Karpas-422 (cell line): ENCODE data around the gene DRAM2. TPM values are rescaled to one million over a fixed set of nuclear protein-coding genes. Genes with fewer than 3 reads are reported as not detected.

Source experiments
- DNase-seq: peaks from one replicate; pipeline ENCODE4 v3.0.0-alpha.2; 2015
- H2AFZ ChIP-seq: fragments of 200-600 bp; sonication (generic); 2 replicates; pipeline ENCODE4 v1.6.1; 2014; ENCODE audit warnings: antibody characterized with exemption, low read length, mixed read lengths
- H3K27ac ChIP-seq: fragments of 200-600 bp; sonication (generic); 2 replicates; pipeline ENCODE4 v1.5.1; 2014; ENCODE audit warnings: mild to moderate bottlenecking, low read length, moderate library complexity
- H3K27me3 ChIP-seq: fragments of 200-600 bp; sonication (generic); 2 replicates; pipeline ENCODE4 v1.6.1; 2014; ENCODE audit warnings: low read length, mixed read lengths
- H3K36me3 ChIP-seq: fragments of 200-600 bp; sonication (generic); 2 replicates; pipeline ENCODE4 v1.6.1; 2014; ENCODE audit warnings: low read length, mixed read lengths; ENCODE audit not compliant: insufficient read depth
- H3K4me1 ChIP-seq: fragments of 200-600 bp; sonication (generic); 2 replicates; pipeline ENCODE4 v1.6.1; 2014; ENCODE audit warnings: mild to moderate bottlenecking, low read length, mixed read lengths
- H3K4me2 ChIP-seq: fragments of 200-600 bp; sonication (generic); 2 replicates; pipeline ENCODE4 v1.6.1; 2014; ENCODE audit warnings: low read length, low read depth, mild to moderate bottlenecking; ENCODE audit not compliant: poor library complexity, severe bottlenecking
- H3K4me3 ChIP-seq: fragments of 200-600 bp; sonication (generic); 2 replicates; pipeline ENCODE4 v1.5.1; 2014; ENCODE audit warnings: mild to moderate bottlenecking, antibody characterized with exemption, low read length, mixed read lengths
- H3K79me2 ChIP-seq: fragments of 200-600 bp; sonication (generic); 2 replicates; pipeline ENCODE4 v1.6.1; 2014; ENCODE audit warnings: mild to moderate bottlenecking, low read length, mixed read lengths
- H3K9ac ChIP-seq: fragments of 200-600 bp; sonication (generic); 2 replicates; pipeline ENCODE4 v1.6.0; 2014; ENCODE audit warnings: low read length
- H3K9me2 ChIP-seq: fragments of 200-600 bp; sonication (generic), shearing (Covaris generic); replicated peaks from 2 replicates; pipeline ENCODE4 v1.6.0; 2014; ENCODE audit warnings: mild to moderate bottlenecking, low read length, moderate library complexity; ENCODE audit not compliant: insufficient read depth
- H3K9me3 ChIP-seq: fragments of 300-700, 200-600 bp; sonication (generic); 2 replicates; pipeline ENCODE4 v1.6.1; 2014; ENCODE audit warnings: low read length, mixed read lengths
- H4K20me1 ChIP-seq: fragments of 200-600 bp; sonication (generic); 2 replicates; pipeline ENCODE4 v1.6.1; 2014; ENCODE audit warnings: mild to moderate bottlenecking, antibody characterized with exemption, low read length, low read depth; ENCODE audit not compliant: insufficient read depth
- total RNA-seq: library from RNA; depleted of rRNA; stranded (reverse); fragments of >200 nt; shearing (Covaris generic); gene quantifications from 2 replicates; pipeline ENCODE4 v1.2.3, GENCODE V29; 2014; ENCODE audit warnings: low replicate concordance; rRNA removed

DRAM2 gene
- 142 and 268 TPM in 2 replicates for total RNA-seq

DNA sequence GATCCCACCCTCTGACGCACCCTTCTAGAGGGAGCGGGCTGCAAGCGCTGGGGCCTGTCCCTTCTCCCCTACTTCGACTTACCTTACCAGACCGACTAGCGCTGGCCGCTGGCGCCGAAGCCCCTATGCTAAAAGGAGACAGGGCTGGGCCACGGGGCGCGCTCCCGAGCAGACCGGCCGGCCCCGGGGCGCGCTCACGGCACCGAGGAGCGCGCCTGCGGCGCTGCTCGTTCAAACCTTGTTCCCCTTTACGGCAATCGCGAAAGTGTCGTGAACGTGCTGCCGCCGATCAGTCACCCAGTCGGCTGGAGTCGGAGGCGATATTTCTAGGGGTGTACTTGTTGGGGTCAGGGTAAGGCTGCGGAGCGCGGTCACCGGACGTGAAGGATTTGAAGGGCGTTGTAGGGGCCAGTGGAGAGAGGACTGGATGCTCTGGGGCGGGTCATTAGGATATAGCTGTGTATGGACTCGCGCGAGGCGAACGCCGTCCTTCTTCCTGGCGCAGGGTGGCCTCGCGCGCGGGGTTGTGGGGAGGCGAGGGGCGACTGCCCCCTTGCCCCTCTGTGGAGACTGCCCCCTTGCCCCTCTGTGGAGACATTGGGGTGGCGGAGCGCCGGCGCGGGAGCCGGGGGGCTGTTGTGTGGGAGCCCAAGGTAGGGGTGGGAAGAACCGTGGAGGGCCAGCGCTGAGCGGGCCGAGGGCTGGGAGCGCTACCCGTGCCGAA, at the start of gene DRAM2, which contains the start of gene CEPT1:
Gene DRAM2 (minus strand): TSS at position 138 of the 724 bp plus-strand sequence. CDS start 8,539 bp downstream, outside the sequence.
Gene CEPT1 (plus strand): TSS at position 268 of the 724 bp plus-strand sequence. CDS start 7,492 bp downstream, outside the sequence.
- Histone ChIP-seq H3K9ac (peak within 1 kb of the TSS; percentile 98), H3K4me1 (peaks cover 68% of the 10 kb centered on the region), H3K27ac (peak within 1 kb of the TSS; percentile 90), H4K20me1 (peaks cover 8% of the 10 kb centered on the region; the same call in 1 of the 2 replicates), H2AFZ (peak within 1 kb of the TSS; percentile 67; the same call in 1 of the 2 replicates), H3K4me2 (peak within 1 kb of the TSS; percentile 98), H3K27me3 (no peaks in the 10 kb centered on the region), H3K36me3 (peaks cover 33% of the 10 kb centered on the region), H3K9me3 (no peaks in the 10 kb centered on the region), H3K9me2 (no peaks in the 10 kb centered on the region), H3K79me2 (peaks cover 82% of the 10 kb centered on the region), H3K4me3 (peak within 1 kb of the TSS; percentile 96)
- DNase-seq, result peak; percentile 98

DNA sequence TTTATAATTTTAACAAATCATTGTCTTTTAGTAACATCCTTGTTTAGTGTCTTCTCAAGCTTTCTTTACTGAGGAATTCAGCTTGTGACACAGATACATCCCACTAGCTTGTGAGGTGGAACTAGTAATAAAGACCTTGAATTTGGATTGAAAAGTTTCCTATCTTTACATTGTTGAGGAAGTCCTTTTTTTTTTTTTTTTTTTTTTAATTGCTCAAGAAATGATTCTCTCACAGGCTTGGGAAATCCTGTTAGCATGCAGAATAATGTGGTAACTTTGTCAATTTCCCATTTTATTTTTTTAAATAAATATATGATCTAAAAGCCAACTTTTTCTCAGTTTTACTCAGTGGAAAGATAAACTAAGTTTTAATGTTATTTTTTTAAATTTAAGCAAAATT, 44.8 kb upstream of the DRAM2 start:
- H3K4me3 ChIP-seq, result no peak overlapping the region
- no peaks in the 10 kb centered on the region for H3K4me1 ChIP-seq
- no peaks in the 10 kb centered on the region for H3K9me2 ChIP-seq
- peaks cover 5% of the 10 kb centered on the region for H3K79me2 ChIP-seq
- no peak overlapping the region for H3K9ac ChIP-seq
- H3K4me2 ChIP-seq, result no peak overlapping the region
- no peak overlapping the region for H3K27ac ChIP-seq
- H4K20me1 ChIP-seq, result no peaks in the 10 kb centered on the region
- no peaks in the 10 kb centered on the region for H3K9me3 ChIP-seq
- no peak overlapping the region for H2AFZ ChIP-seq
- H3K36me3 ChIP-seq, result peaks cover 72% of the 10 kb centered on the region
- DNase-seq, result no peak
- no peaks in the 10 kb centered on the region for H3K27me3 ChIP-seq

DNA sequence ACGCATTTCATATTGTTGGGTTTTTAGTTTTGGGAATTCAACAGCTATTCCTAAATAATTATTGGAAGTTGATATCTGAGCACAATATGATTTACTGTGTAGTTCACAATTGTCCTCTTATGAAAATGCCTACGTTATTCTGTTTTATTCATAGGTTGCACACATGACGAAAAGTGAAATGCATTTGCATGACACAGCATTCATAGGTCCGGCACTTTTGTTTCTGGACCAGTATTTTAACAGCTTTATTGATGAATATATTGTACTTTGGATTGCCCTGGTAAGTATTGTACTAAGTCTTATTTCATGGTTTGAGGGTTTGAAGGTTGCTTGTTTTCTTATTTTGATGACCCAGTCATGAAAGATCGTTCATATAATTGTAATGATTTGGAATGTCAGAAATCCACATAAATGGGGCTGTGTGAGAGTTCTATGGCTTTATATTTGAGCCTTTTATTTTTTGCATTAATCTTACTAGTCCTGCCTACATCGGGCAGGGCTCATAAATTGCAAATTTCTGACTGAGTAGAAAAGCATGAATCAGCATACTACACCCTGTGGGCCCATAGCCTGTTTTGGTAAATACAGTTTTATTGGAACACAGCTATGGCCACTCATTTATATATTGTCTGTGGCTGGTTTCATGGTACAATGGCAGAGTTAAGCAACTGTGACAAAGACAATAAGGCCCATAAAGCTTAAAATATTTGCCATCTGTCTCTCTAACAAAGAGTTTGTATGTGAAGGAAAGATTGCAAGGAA, 43.6 kb upstream of the DRAM2 start:
- no peak overlapping the region for H3K9ac ChIP-seq
- H3K27ac ChIP-seq, result peak overlapping the region; percentile 15; the same call in 1 of the 2 replicates
- no peak overlapping the region for H2AFZ ChIP-seq
- H4K20me1 ChIP-seq, result no peaks in the 10 kb centered on the region
- no peak overlapping the region for H3K4me3 ChIP-seq
- no peaks in the 10 kb centered on the region for H3K4me1 ChIP-seq
- no peaks in the 10 kb centered on the region for H3K27me3 ChIP-seq
- H3K36me3 ChIP-seq, result peaks cover 77% of the 10 kb centered on the region
- no peaks in the 10 kb centered on the region for H3K9me2 ChIP-seq
- H3K4me2 ChIP-seq, result no peak overlapping the region
- H3K79me2 ChIP-seq, result peaks cover 9% of the 10 kb centered on the region
- H3K9me3 ChIP-seq, result no peaks in the 10 kb centered on the region
- DNase-seq, result no peak

DNA sequence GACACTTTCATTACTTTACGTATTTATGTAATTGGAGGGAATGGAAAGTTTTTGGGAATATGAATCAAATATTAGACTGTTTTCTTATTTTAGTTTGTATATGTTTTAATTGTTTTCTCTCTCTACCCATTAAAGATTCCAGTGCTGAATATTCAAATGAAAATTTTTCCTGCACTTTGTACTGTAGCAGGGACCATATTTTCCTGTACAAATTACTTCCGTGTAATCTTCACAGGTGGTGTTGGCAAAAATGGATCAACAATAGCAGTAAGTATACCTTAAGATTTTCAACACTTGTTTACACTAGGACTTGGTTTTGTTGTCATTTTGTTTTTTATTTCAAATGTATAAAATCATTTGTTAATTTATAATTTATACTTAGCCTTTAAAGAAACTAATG, 42.2 kb upstream of the DRAM2 start:
- Histone ChIP-seq H3K9ac (no peak overlapping the region), H3K4me1 (peaks cover 2% of the 10 kb centered on the region), H3K36me3 (peaks cover 73% of the 10 kb centered on the region), H3K27me3 (no peaks in the 10 kb centered on the region), H4K20me1 (no peaks in the 10 kb centered on the region), H3K27ac (no peak overlapping the region), H3K9me2 (no peaks in the 10 kb centered on the region), H3K9me3 (no peaks in the 10 kb centered on the region), H3K79me2 (peaks cover 12% of the 10 kb centered on the region), H2AFZ (no peak overlapping the region), H3K4me2 (no peak overlapping the region), H3K4me3 (no peak overlapping the region)
- DNase-seq, result no peak

DNA sequence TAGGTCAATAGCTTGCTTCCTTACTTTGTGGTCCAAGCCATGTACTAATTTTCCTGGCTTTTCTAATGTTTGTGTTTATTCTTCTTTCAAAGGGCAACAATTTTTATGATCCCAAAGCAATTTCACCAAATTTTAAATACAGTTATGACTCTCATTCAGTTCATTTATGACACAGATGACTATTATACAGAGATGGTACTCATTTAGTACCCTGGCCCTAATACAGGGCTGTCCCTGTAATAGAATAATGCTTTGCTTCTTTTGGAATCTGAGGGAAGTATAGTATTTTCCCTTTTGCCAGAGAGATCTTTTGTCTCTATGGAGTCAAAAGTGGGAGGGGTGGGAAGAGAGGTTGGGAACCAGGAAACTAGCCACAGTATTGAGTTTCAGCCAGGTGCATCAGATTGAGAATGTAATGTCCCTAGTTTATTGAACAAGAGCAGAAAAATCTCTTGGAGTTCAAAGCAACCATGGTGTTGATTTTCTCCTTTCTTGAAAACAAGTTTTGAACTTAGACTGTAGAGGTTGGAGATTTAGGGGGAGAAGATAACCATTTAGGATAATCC, 40.2 kb upstream of the DRAM2 start:
- Histone ChIP-seq H3K4me3 (no peak overlapping the region), H3K4me1 (peaks cover 19% of the 10 kb centered on the region), H3K27me3 (no peaks in the 10 kb centered on the region), H3K9me3 (no peaks in the 10 kb centered on the region), H2AFZ (no peak overlapping the region), H3K79me2 (peaks cover 27% of the 10 kb centered on the region), H3K9ac (no peak overlapping the region), H3K36me3 (peaks cover 70% of the 10 kb centered on the region), H4K20me1 (no peaks in the 10 kb centered on the region), H3K27ac (peak overlapping the region; percentile 22; the same call in 1 of the 2 replicates), H3K9me2 (no peaks in the 10 kb centered on the region), H3K4me2 (no peak overlapping the region)
- DNase-seq, result no peak

DNA sequence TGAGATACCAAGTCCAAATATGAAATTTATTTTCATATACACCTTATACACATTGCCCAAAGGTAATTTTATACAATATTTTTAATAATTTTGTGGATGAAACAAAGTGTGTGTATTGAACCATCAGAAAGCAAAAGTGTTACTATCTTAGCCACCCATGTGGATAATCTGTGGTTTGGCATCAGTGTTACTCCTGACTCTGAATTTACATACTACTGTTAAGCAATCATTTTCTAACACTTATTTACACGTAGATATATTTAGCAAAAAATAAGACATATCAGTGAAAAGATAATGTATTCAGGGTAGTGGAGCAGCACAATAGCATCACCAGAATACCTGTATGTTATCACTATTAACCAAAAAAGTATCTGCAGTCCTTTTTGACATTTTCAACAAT, 36.8 kb upstream of the DRAM2 start:
- peaks cover 57% of the 10 kb centered on the region for H3K79me2 ChIP-seq
- H3K4me2 ChIP-seq, result peak overlapping the region; percentile 14
- peak overlapping the region; percentile 39; the same call in 1 of the 2 replicates for H3K27ac ChIP-seq
- H3K9me3 ChIP-seq, result no peaks in the 10 kb centered on the region
- no peaks in the 10 kb centered on the region for H3K9me2 ChIP-seq
- H2AFZ ChIP-seq, result no peak overlapping the region
- no peak overlapping the region for H3K9ac ChIP-seq
- H4K20me1 ChIP-seq, result no peaks in the 10 kb centered on the region
- peaks cover 49% of the 10 kb centered on the region for H3K4me1 ChIP-seq
- H3K27me3 ChIP-seq, result no peaks in the 10 kb centered on the region
- H3K4me3 ChIP-seq, result no peak overlapping the region
- peaks cover 74% of the 10 kb centered on the region for H3K36me3 ChIP-seq
- no peak for DNase-seq

DNA sequence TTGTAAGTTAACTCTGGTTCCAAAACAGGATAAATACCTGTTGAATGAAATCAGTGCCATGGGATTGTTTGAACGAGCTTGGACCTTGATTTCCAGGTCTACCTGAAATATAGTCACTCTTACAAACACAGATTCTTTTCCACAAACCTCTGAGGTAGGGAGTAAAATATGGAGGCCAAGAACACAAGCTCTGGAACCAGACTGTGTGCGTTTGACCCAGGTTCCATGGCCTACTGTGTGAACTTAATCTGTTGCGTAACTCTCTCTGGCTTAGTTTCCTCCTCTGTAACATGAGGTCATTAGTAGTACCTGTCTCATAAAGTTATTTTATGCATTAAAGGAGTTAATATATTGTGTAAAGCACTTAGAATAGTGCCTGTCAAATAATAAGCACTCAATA, 35.5 kb upstream of the DRAM2 start:
- H4K20me1 ChIP-seq, result no peaks in the 10 kb centered on the region
- H3K27ac ChIP-seq, result no peak overlapping the region
- DNase-seq, result no peak
- H3K9me2 ChIP-seq, result no peaks in the 10 kb centered on the region
- no peaks in the 10 kb centered on the region for H3K27me3 ChIP-seq
- no peak overlapping the region for H3K4me2 ChIP-seq
- H3K36me3 ChIP-seq, result peaks cover 75% of the 10 kb centered on the region
- H3K79me2 ChIP-seq, result peaks cover 66% of the 10 kb centered on the region
- no peak overlapping the region for H3K9ac ChIP-seq
- no peak overlapping the region for H2AFZ ChIP-seq
- no peak overlapping the region for H3K4me3 ChIP-seq
- peaks cover 55% of the 10 kb centered on the region for H3K4me1 ChIP-seq
- H3K9me3 ChIP-seq, result no peaks in the 10 kb centered on the region

DNA sequence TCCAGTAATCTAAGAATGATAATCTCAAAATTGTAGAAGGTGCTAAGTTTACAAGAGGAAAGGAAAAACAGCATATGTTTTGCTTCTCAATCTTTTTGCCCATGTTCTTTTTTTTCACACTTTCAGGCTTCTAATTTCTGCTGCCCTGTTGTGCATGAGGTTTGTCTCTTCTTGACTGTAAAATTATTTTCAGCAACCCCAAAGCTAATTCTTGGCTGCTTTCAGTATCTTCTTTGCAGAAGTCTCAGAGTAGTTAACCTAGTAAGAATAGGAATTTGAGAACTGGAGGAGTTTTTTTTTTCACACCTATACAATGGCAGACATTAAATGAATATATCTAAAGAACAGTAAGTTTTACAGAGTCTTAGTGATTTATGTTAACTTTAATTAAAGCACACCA, 34.2 kb upstream of the DRAM2 start:
- H3K79me2 ChIP-seq, result peaks cover 74% of the 10 kb centered on the region
- H3K27me3 ChIP-seq, result no peaks in the 10 kb centered on the region
- H3K4me2 ChIP-seq, result no peak overlapping the region
- no peak overlapping the region for H3K9ac ChIP-seq
- DNase-seq, result no peak
- no peaks in the 10 kb centered on the region for H3K9me2 ChIP-seq
- no peak overlapping the region for H2AFZ ChIP-seq
- peaks cover 77% of the 10 kb centered on the region for H3K36me3 ChIP-seq
- H3K27ac ChIP-seq, result peak overlapping the region; percentile 49
- no peaks in the 10 kb centered on the region for H4K20me1 ChIP-seq
- no peak overlapping the region for H3K4me3 ChIP-seq
- no peaks in the 10 kb centered on the region for H3K9me3 ChIP-seq
- peaks cover 68% of the 10 kb centered on the region for H3K4me1 ChIP-seq
